CD14-positive monocyte (primary cell): ENCODE data around the gene ARFGAP2. TPM values are rescaled to one million over a fixed set of nuclear protein-coding genes. Genes with fewer than 3 reads are reported as not detected.
A peak's percentile ranks its signal among the peaks of the same experiment; 100 is the strongest.

Experiments used
- DNase-seq, 3 donors: peaks; one replicate each; pipeline ENCODE4 v3.0.0-alpha.2; 2011 to 2022
- H2AFZ ChIP-seq: 2 replicates; pipeline ENCODE4 v1.6.0; 2012; ENCODE audit warnings: mild to moderate bottlenecking, low read depth, low read length, inconsistent platforms; ENCODE audit not compliant: insufficient read depth, poor library complexity, severe bottlenecking
- H3K27ac ChIP-seq, 2 donors: 1 replicate in 1 of 2; 2 replicates in 1 of 2; pipeline ENCODE4 v1.5.1; 2012 to 2013; ENCODE audit warnings: low read length in 2 of 2, control low read depth in 1 of 2, inconsistent platforms in 1 of 2, low read depth in 1 of 2, mild to moderate bottlenecking in 1 of 2
- H3K27me3 ChIP-seq, 2 donors: one replicate each; pipeline versions ENCODE4 v1.6.0 to v1.6.1; 2011 to 2013; ENCODE audit warnings: low read length in 2 of 2; ENCODE audit not compliant: control insufficient read depth in 2 of 2, insufficient read depth in 2 of 2
- H3K36me3 ChIP-seq, 2 donors: replicated peaks in 1 of 2; 1 replicate in 1 of 2; 2 replicates in 1 of 2; pipeline versions ENCODE4 v1.5.1 to v1.6.1; 2012 to 2013; ENCODE audit warnings: low read length in 2 of 2, control low read depth in 1 of 2, inconsistent platforms in 1 of 2, mild to moderate bottlenecking in 1 of 2; ENCODE audit not compliant: insufficient read depth in 2 of 2, control insufficient read depth in 1 of 2
- H3K4me1 ChIP-seq, 2 donors: 1 replicate in 1 of 2; 2 replicates in 1 of 2; pipeline versions ENCODE4 v1.5.1 to v1.6.1; 2012 to 2013; ENCODE audit warnings: low read length in 2 of 2, control low read depth in 1 of 2, inconsistent platforms in 1 of 2, mild to moderate bottlenecking in 1 of 2, moderate library complexity in 1 of 2; ENCODE audit not compliant: insufficient read depth in 2 of 2, control insufficient read depth in 1 of 2
- H3K4me2 ChIP-seq: replicated peaks from 2 replicates; pipeline ENCODE3; 2012; ENCODE audit warnings: low read length, moderate library complexity, mild to moderate bottlenecking; ENCODE audit not compliant: poor library complexity, severe bottlenecking; ENCODE audit errors: extremely low read depth
- H3K4me3 ChIP-seq, 3 experiments: fragments of 200-600 bp in 1 of 3; sonication (generic) in 1 of 3; replicated peaks in 1 of 3; 1 replicate in 2 of 3; 2 replicates in 1 of 3; pipeline ENCODE4 v1.5.1; 2011 to 2013; ENCODE audit warnings: low read length in 3 of 3, mild to moderate bottlenecking in 3 of 3, control low read depth in 2 of 3, low read depth in 2 of 3, inconsistent platforms in 1 of 3, moderate library complexity in 1 of 3
- H3K79me2 ChIP-seq: 2 replicates; pipeline ENCODE4 v1.6.0; 2012; ENCODE audit warnings: mild to moderate bottlenecking, control low read depth, inconsistent platforms, low read length, moderate library complexity; ENCODE audit not compliant: insufficient read depth
- H3K9ac ChIP-seq: 2 replicates; pipeline ENCODE4 v1.6.0; 2017; ENCODE audit warnings: low read length, mild to moderate bottlenecking; ENCODE audit not compliant: insufficient read depth, poor library complexity, severe bottlenecking
- H3K9me3 ChIP-seq, 2 donors: replicated peaks in 1 of 2; 1 replicate in 1 of 2; 2 replicates in 1 of 2; pipeline versions ENCODE4 v1.5.1 to v1.6.1; 2012 to 2013; ENCODE audit warnings: low read length in 2 of 2, control low read depth in 1 of 2; ENCODE audit not compliant: control insufficient read depth in 1 of 2, insufficient read depth in 1 of 2
- H4K20me1 ChIP-seq: 2 replicates; pipeline ENCODE4 v1.6.0; 2012; ENCODE audit warnings: mild to moderate bottlenecking, low read length, control low read depth, moderate library complexity; ENCODE audit not compliant: insufficient read depth
- H3K27ac Mint-ChIP-seq, 7 donors: one replicate each; pipeline ENCODE4 v1.8.0; 2020; ENCODE audit warnings: mild to moderate bottlenecking in 7 of 7, mixed read lengths in 7 of 7, moderate library complexity in 6 of 7, inconsistent platforms in 2 of 7
- H3K27me3 Mint-ChIP-seq, 3 donors: one replicate each; pipeline ENCODE4 v1.8.0; 2021 to 2022; ENCODE audit warnings: low read depth in 3 of 3, mild to moderate bottlenecking in 3 of 3, mixed read lengths in 3 of 3, moderate library complexity in 3 of 3, inconsistent platforms in 1 of 3
- H3K36me3 Mint-ChIP-seq, 2 donors: one replicate each; pipeline ENCODE4 v1.8.0; 2020; ENCODE audit warnings: mixed read lengths in 2 of 2, inconsistent platforms in 1 of 2, mild to moderate bottlenecking in 1 of 2
- H3K4me1 Mint-ChIP-seq: one replicate; pipeline ENCODE4 v1.8.0; 2020; ENCODE audit warnings: mild to moderate bottlenecking, mixed read lengths
- H3K4me3 Mint-ChIP-seq, 2 donors: one replicate each; pipeline ENCODE4 v1.8.0; 2020; ENCODE audit warnings: mild to moderate bottlenecking in 2 of 2, mixed read lengths in 2 of 2, moderate library complexity in 1 of 2
- H3K9me3 Mint-ChIP-seq, 7 donors: one replicate each; pipeline ENCODE4 v1.8.0; 2020 to 2022; ENCODE audit warnings: mixed read lengths in 7 of 7, mild to moderate bottlenecking in 6 of 7, moderate library complexity in 6 of 7, inconsistent platforms in 2 of 7
- CTCF ChIP-seq: fragments of 200-600 bp; IDR thresholded peaks from one replicate; pipeline ENCODE4 v1.8.0; 2022; ENCODE audit warnings: antibody characterized with exemption, mild to moderate bottlenecking
- WGBS: methylation state at CpG from one replicate; pipeline ENCODE4 v1.1.5; 2013; ENCODE audit warnings: missing lambda C conversion rate; ENCODE audit not compliant: insufficient coverage; 5-methylcytosine and 5-hydroxymethylcytosine counted together
- intact Hi-C, 2 donors: fragments of 100-400 bp; cut with micrococcal nuclease; formaldehyde crosslinking; loops; one replicate each; pipeline versions ENCODE4 v1.15.0 to v1.15.1; 2023
- polyA plus RNA-seq, 3 donors: library from polyadenylated mRNA; depleted of rRNA in 1 of 3; unstranded in 2 of 3; stranded (reverse) in 1 of 3; fragments of 300-500 nt in 2 of 3; fragments of >200 nt in 1 of 3; fragmentation: Illumina TruSeq in 2 of 3; gene quantifications; 1 replicate in 2 of 3; 2 replicates in 1 of 3; pipeline ENCODE4 v1.2.3, GENCODE V29; 2012 to 2021

Gene ARFGAP2
- polyA plus RNA-seq, 3 donors = 59.7 to 129 (median 61.0) TPM

- Mint-ChIP-seq H3K4me1 (peaks cover 14% of the 10 kb centered on the region), H3K4me3 (peak within 1 kb of the TSS; percentile 75 to 92), H3K27ac (no peak within 1 kb of the TSS), H3K27me3 (peaks cover 48 to 65% (median 49%) of the 10 kb centered on the region in 3 donors), H3K36me3 (no peaks in the 10 kb centered on the region), H3K9me3 (peaks cover 0 to 14% (median 0%) of the 10 kb centered on the region in 7 donors)
- Histone ChIP-seq H3K9me3 (peaks cover 0 to 6% of the 10 kb centered on the region in 2 donors), H3K36me3 (no peaks in the 10 kb centered on the region), H3K27me3 (peaks cover 29 to 59% of the 10 kb centered on the region in 2 donors), H3K27ac (no peak within 1 kb of the TSS), H3K4me2 (peak within 1 kb of the TSS; percentile 80), H3K79me2 (no peaks in the 10 kb centered on the region), H3K4me1 (peaks cover 20 to 23% of the 10 kb centered on the region in 2 donors), H2AFZ (peak within 1 kb of the TSS; percentile 83), H3K9ac (peak within 1 kb of the TSS; percentile 46), H4K20me1 (no peaks in the 10 kb centered on the region), H3K4me3 (peak within 1 kb of the TSS; percentile 10 to 73 (median 28))
- WGBS = under 1% methylated on average over 80 of the region's 80 CpGs
- intact Hi-C loops = no loop called here
- no peak for TF ChIP-seq CTCF
- DNase-seq = peak in 2 of 3 donors; percentile 24 to 26
Measured at GRCh38 chr11:47186076-47186699, 9.5 kb upstream of the ARFGAP2 start, which contains the start of gene PACSIN3. Gene PACSIN3 (minus strand): TSS chr11:47186434. CDS start chr11:47182727, 3,707 bp downstream.

DNA sequence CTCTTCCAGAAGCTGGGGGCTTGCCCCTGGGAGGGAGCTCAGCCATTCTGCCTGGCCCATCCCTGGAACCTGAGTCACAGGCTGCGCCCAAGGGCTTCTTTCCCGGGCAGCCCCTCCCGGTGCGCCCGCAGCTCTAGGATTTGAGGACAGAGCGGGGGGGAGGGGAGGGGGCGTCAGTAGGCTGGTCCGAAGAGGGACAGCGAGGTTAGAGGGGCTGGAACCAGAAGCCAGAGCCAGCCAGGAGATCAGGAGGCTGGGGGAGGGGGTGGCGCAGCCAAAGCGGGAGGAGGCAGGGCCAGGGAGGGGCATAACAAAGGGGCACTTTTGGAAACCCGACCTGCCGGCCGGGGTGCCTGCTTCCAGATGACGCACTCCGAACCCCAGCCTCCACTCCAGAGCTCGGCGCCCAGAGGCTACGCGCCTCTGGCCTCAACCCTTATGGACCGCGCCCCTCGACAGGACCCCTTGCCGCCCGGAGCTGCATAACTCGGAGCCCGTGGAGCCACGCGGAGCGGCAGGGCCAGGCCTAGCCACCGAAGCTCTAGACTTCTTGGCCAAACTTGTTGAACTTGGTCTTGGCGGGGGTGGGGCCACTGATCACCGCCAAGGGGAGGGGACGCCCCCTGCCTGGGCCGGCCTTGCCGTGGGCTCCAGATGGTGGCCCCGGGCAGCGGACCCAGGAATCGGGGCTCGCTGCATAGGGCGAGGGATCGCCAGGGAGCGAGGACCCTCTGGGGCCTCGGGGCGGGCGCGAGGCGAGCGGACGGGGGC lies 8.8 kb upstream of the ARFGAP2 start:
- Histone ChIP-seq H3K4me3 (peak overlapping the region; percentile 10 to 73 (median 27)), H3K27ac (no peak overlapping the region), H3K9me3 (peaks cover 0 to 6% of the 10 kb centered on the region in 2 donors), H3K27me3 (peaks cover 29 to 57% of the 10 kb centered on the region in 2 donors), H3K4me2 (peak overlapping the region; percentile 80), H2AFZ (peak overlapping the region; percentile 83), H3K36me3 (no peaks in the 10 kb centered on the region), H3K4me1 (peaks cover 20 to 23% of the 10 kb centered on the region in 2 donors), H3K79me2 (no peaks in the 10 kb centered on the region), H3K9ac (peak overlapping the region; percentile 46), H4K20me1 (no peaks in the 10 kb centered on the region)
- TF ChIP-seq CTCF = no peak
- H3K27me3 Mint-ChIP-seq = peaks cover 48 to 61% (median 51%) of the 10 kb centered on the region in 3 donors
- H3K27ac Mint-ChIP-seq = no peak overlapping the region
- intact Hi-C loops = no loop called here
- peaks cover 0 to 14% (median 0%) of the 10 kb centered on the region in 7 donors for H3K9me3 Mint-ChIP-seq
- peak overlapping the region; percentile 60 to 76 for H3K4me3 Mint-ChIP-seq
- no peaks in the 10 kb centered on the region for H3K36me3 Mint-ChIP-seq
- WGBS = 12% methylated on average over 43 of the region's 50 CpGs
- DNase-seq = no peak
- peaks cover 14% of the 10 kb centered on the region for H3K4me1 Mint-ChIP-seq
